ENCODE results near the gene ERICH6.
A peak's percentile ranks its signal among the peaks of the same experiment; 100 is the strongest.

The ERICH6 gene

GRCh38 chr3:150703756-150704344, at the start of gene ERICH6:
Gene ERICH6, minus strand, starts transcription at chr3:150703920. Its CDS starts 22 bp downstream, at chr3:150703898.
- peak; percentile 89 for DNase-seq (ENCODE audit: low spot score)

- DNase-seq (ENCODE audit: low spot score), result no peak
Measured at GRCh38 chr3:150751781-150752263, 48.1 kb upstream of the ERICH6 start.

- DNase-seq (ENCODE audit: low spot score), result no peak
Measured at GRCh38 chr3:150749255-150749654, 45.5 kb upstream of the ERICH6 start.

GRCh38 chr3:150748684-150749047, 44.9 kb upstream of the ERICH6 start:
- DNase-seq (ENCODE audit: low spot score), result no peak

GRCh38 chr3:150747886-150748683, 44.4 kb upstream of the ERICH6 start:
- DNase-seq (ENCODE audit: low spot score), result no peak

GRCh38 chr3:150746791-150747590, 43.3 kb upstream of the ERICH6 start:
- no peak for DNase-seq (ENCODE audit: low spot score)

- no peak for DNase-seq (ENCODE audit: low spot score)
Measured at GRCh38 chr3:150745832-150746231, 42.1 kb upstream of the ERICH6 start.

GRCh38 chr3:150744919-150745211, 41.1 kb upstream of the ERICH6 start:
- DNase-seq (ENCODE audit: low spot score), result no peak

- DNase-seq (ENCODE audit: low spot score), result no peak
Measured at GRCh38 chr3:150744041-150744918, 40.6 kb upstream of the ERICH6 start.

- no peak for DNase-seq (ENCODE audit: low spot score)
Measured at GRCh38 chr3:150743508-150743907, 39.8 kb upstream of the ERICH6 start.

- no peak for DNase-seq (ENCODE audit: low spot score)
Measured at GRCh38 chr3:150742679-150743078, 39.0 kb upstream of the ERICH6 start.

GRCh38 chr3:150742141-150742523, 38.4 kb upstream of the ERICH6 start:
- DNase-seq (ENCODE audit: low spot score), result no peak

GRCh38 chr3:150741497-150742140, 37.9 kb upstream of the ERICH6 start:
- DNase-seq (ENCODE audit: low spot score), result no peak

- no peak for DNase-seq (ENCODE audit: low spot score)
Measured at GRCh38 chr3:150740733-150741496, 37.2 kb upstream of the ERICH6 start.

GRCh38 chr3:150739877-150740645, 36.3 kb upstream of the ERICH6 start:
- peak; percentile 22 for DNase-seq (ENCODE audit: low spot score)

GRCh38 chr3:150739200-150739863, 35.6 kb upstream of the ERICH6 start:
- no peak for DNase-seq (ENCODE audit: low spot score)

- DNase-seq (ENCODE audit: low spot score), result no peak
Measured at GRCh38 chr3:150738688-150739087, 35.0 kb upstream of the ERICH6 start.

- no peak for DNase-seq (ENCODE audit: low spot score)
Measured at GRCh38 chr3:150737874-150738679, 34.4 kb upstream of the ERICH6 start.

Measured in germinal center (tissue), 1 donor.